ENCODE data around the gene ZNF654.
"Not testable (repeated sequence)": the region's sequence is repeated elsewhere in the genome, so short reads cannot be mapped to it uniquely, and the experiment has no call there.

Gene ZNF654

GRCh38 chr3:88058581-88059379 lies at the start of gene ZNF654, which contains the start of gene CGGBP1:
Gene ZNF654 (plus strand): TSS chr3:88059255. CDS start chr3:88059320, 65 bp downstream.
Gene CGGBP1 (minus strand): TSS chr3:88059005. CDS start chr3:88055976, 3,029 bp downstream.
- DNase-seq (ENCODE audit: low spot score): peak; percentile 98

- DNase-seq (ENCODE audit: low spot score): no peak
Measured at GRCh38 chr3:88010810-88011209, 48.2 kb upstream of the ZNF654 start.

GRCh38 chr3:88013592-88013991 lies 45.5 kb upstream of the ZNF654 start:
- no peak for DNase-seq (ENCODE audit: low spot score)

- DNase-seq (ENCODE audit: low spot score): not testable (repeated sequence)
Measured at GRCh38 chr3:88015656-88016055, 43.4 kb upstream of the ZNF654 start.

- no peak for DNase-seq (ENCODE audit: low spot score)
Measured at GRCh38 chr3:88019024-88019423, 40.0 kb upstream of the ZNF654 start.

GRCh38 chr3:88025001-88025552 lies 34.0 kb upstream of the ZNF654 start:
- DNase-seq (ENCODE audit: low spot score): no peak

GRCh38 chr3:88028876-88029275 lies 30.2 kb upstream of the ZNF654 start:
- DNase-seq (ENCODE audit: low spot score): no peak

- DNase-seq (ENCODE audit: low spot score): no peak
Measured at GRCh38 chr3:88030210-88030609, 28.8 kb upstream of the ZNF654 start.

GRCh38 chr3:88031642-88032077 lies 27.4 kb upstream of the ZNF654 start:
- DNase-seq (ENCODE audit: low spot score): peak; percentile 47

- DNase-seq (ENCODE audit: low spot score): peak; percentile 10
Measured at GRCh38 chr3:88032245-88032644, 26.8 kb upstream of the ZNF654 start.

- DNase-seq (ENCODE audit: low spot score): no peak
Measured at GRCh38 chr3:88033079-88033478, 26.0 kb upstream of the ZNF654 start.

GRCh38 chr3:88033808-88034207 lies 25.2 kb upstream of the ZNF654 start:
- DNase-seq (ENCODE audit: low spot score): no peak

GRCh38 chr3:88034491-88035275 lies 24.4 kb upstream of the ZNF654 start:
- DNase-seq (ENCODE audit: low spot score): no peak

GRCh38 chr3:88036221-88036620 lies 22.8 kb upstream of the ZNF654 start:
- DNase-seq (ENCODE audit: low spot score): no peak

- no peak for DNase-seq (ENCODE audit: low spot score)
Measured at GRCh38 chr3:88038566-88038965, 20.5 kb upstream of the ZNF654 start.

GRCh38 chr3:88040529-88040928 lies 18.5 kb upstream of the ZNF654 start:
- no peak for DNase-seq (ENCODE audit: low spot score)

- DNase-seq (ENCODE audit: low spot score): no peak
Measured at GRCh38 chr3:88041005-88041404, 18.1 kb upstream of the ZNF654 start.

- no peak for DNase-seq (ENCODE audit: low spot score)
Measured at GRCh38 chr3:88044411-88044810, 14.6 kb upstream of the ZNF654 start.

GRCh38 chr3:88046766-88047165 lies 12.3 kb upstream of the ZNF654 start:
- DNase-seq (ENCODE audit: low spot score): no peak

GRCh38 chr3:88057630-88058305 lies 1.3 kb upstream of the ZNF654 start:
- DNase-seq (ENCODE audit: low spot score): peak; percentile 24

GRCh38 chr3:88058306-88058580 lies 812 bp upstream of the ZNF654 start:
- DNase-seq (ENCODE audit: low spot score): no peak

All from Ammon's horn (tissue), 1 donor.